Measurements from ENCODE around the gene ZSWIM5. TPM values are rescaled to one million over a fixed set of nuclear protein-coding genes. Genes with fewer than 3 reads are reported as not detected.
"Not testable (repeated sequence)": the region's sequence is repeated elsewhere in the genome, so short reads cannot be mapped to it uniquely, and the experiment has no call there.

The ZSWIM5 gene
- total and polyA plus RNA-seq, 2 of the 8 experiments (the other 6 are each of a cell fraction or from before 2014, with no cell fraction given), result 2.5 to 3.9 TPM

DNA sequence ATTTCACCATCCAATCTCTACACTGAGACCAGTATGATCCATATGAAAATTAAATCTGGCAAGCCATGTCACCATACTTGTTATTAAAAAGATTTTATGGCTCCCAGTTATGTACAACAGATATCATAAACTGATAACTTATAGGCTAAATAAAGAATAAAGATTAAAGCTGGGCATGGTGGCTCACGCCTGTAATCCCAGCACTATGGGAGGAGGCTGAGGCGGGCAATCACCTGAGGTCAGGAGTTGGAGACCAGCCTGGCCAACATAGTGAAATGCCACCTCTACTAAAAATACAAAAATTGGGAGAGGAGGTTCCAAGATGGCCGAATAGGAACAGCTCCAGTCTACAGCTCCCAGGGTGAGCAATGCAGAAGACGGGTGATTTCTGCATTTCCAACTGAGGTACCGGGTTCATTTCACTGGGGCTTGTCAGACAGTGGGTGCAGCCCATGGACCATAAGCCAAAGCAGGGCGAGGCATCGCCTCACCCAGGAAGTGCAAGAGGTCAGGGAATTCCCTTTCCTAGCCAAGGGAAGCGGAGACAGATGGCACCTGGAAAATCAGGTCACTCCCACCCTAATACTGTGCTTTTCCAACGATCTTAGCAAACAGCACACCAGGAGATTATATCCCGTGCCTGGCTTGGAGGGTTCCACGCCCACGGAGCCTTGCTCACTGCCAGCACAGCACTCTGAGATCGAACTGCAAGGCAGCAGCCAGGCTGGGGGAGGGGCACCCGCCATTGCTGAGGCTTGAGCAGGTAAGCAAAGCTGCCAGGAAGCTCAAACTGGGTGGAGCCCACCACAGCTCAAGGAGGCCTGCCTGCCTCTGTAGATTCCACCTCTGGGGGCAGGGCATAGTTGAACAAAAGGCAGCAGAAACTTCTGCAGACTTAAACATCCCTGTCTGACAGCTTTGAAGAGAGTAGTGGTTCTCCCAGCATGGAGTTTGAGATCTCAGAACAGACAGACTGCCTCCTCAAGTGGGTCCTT is 44.1 kb downstream of the ZSWIM5 start:
- POLR2A ChIA-PET (ENCODE audit: partially characterized antibody); H3K4ac ChIP-seq (replicated peaks; ENCODE audit: insufficient read length, low read depth, low read length); H2BK5ac ChIP-seq (ENCODE audit: low read depth, low read length); H3K79me1 ChIP-seq (ENCODE audit: low read depth, low read length); H3K27me3 ChIP-seq (replicated peaks in 1 of 4; ENCODE audit: control insufficient read depth in 3 of 4, extremely low read depth in 1 of 4, insufficient read depth in 3 of 4, low read length in 3 of 4); H4K5ac ChIP-seq (ENCODE audit: insufficient read length, low read depth, low read length); H2BK20ac ChIP-seq (ENCODE audit: low read length); H2BK120ac ChIP-seq (replicated peaks; ENCODE audit: low read depth, low read length); DNase-seq (ENCODE audit: low read depth in 1 of 2, low spot score in 2 of 2); H3K9ac ChIP-seq (replicated peaks in 1 of 4; ENCODE audit: extremely low read depth in 1 of 4, low read depth in 3 of 4, low read length in 3 of 4); H3K23me2 ChIP-seq (ENCODE audit: low read depth, low read length); H3K56ac ChIP-seq (replicated peaks; ENCODE audit: insufficient read length, low read depth, low read length); H3K79me2 ChIP-seq (ENCODE audit: control insufficient read depth in 1 of 2, insufficient read depth in 2 of 2, low read length in 2 of 2); H2AK5ac ChIP-seq (ENCODE audit: low read depth, low read length); H3K4me2 ChIP-seq (ENCODE audit: insufficient read depth in 1 of 2, low read depth in 2 of 2, low read length in 2 of 2); H3K18ac ChIP-seq (ENCODE audit: extremely low read depth, low read length); H3K36me3 ChIP-seq (ENCODE audit: control insufficient read depth in 2 of 4, insufficient read depth in 4 of 4, low read length in 3 of 4); H3K27ac ChIP-seq (ENCODE audit: low read depth, low read length); H3K14ac ChIP-seq (ENCODE audit: insufficient read length); H2BK15ac ChIP-seq (ENCODE audit: low read length); H4K8ac ChIP-seq (ENCODE audit: extremely low read depth, insufficient read depth, low read length); FAIRE-seq; H2AFZ ChIP-seq (ENCODE audit: low read length); H2BK12ac ChIP-seq (ENCODE audit: low read depth, low read length); H3K4me3 ChIP-seq (ENCODE audit: extremely low read depth in 1 of 4, insufficient read depth in 2 of 4, low read depth in 3 of 4, low read length in 4 of 4); H4K20me1 ChIP-seq (replicated peaks in 1 of 2; ENCODE audit: control insufficient read depth in 1 of 2, insufficient read depth in 2 of 2, low read length in 2 of 2); H3K4me1 ChIP-seq (replicated peaks in 1 of 4; ENCODE audit: control insufficient read depth in 3 of 4, insufficient read depth in 4 of 4, low read length in 3 of 4); H4K91ac ChIP-seq (replicated peaks; ENCODE audit: insufficient read length, low read length); H3K23ac ChIP-seq (ENCODE audit: insufficient read length): not testable (repeated sequence)
- peaks cover 9 to 10% of the 10 kb centered on the region in 2 experiments; a peak in 3 of 4 replicates for H3K9me3 ChIP-seq (ENCODE audit: insufficient read depth in 2 of 2, low read depth in 1 of 2, low read length in 1 of 2)
- whole genome bisulfite sequencing, 2 experiments (ENCODE audit: extremely low coverage in 1 of 2, insufficient coverage in 1 of 2, insufficient read length in 1 of 2, insufficient replicate concordance in 2 of 2, low coverage in 1 of 2, low lambda C conversion rate in 2 of 2, missing lambda C conversion rate in 1 of 2), result 85% methylated on average over 14 of the region's 14 CpGs; no CpG with 5 or more reads in 1 of the 2 experiments
- CTCF ChIA-PET (ENCODE audit: partially characterized antibody), result interaction anchor here (1.2 kb wide), 1 partner anchor 16 kb away, joined by 4 read pairs; no protein-coding TSS in a partner anchor
